ENCODE results near the gene DTX1.

- TF ChIP-seq CTCF (IDR thresholded peaks at IDR 0.05; ENCODE audit: low read depth, low read length, poor library complexity, severe bottlenecking) (peak; percentile 97), EZH2phosphoT487 (IDR thresholded peaks at IDR 0.05; ENCODE audit: borderline replicate concordance, low read length) (no peak)
Measured at GRCh38 chr12:113098441-113099028, 42.0 kb downstream of the DTX1 start.
